Activated CD4-positive, alpha-beta T cell treated with anti-CD3 and anti-CD28 coated beads for 48 hours (primary cell): Measurements from ENCODE around the gene CLASP1.
"Not testable (repeated sequence)": the region's sequence is repeated elsewhere in the genome, so short reads cannot be mapped to it uniquely, and the experiment has no call there.

Source experiments
- DNase-seq: peaks from one replicate; pipeline ENCODE4 v3.0.0-alpha.2; 2020

The CLASP1 gene

DNA sequence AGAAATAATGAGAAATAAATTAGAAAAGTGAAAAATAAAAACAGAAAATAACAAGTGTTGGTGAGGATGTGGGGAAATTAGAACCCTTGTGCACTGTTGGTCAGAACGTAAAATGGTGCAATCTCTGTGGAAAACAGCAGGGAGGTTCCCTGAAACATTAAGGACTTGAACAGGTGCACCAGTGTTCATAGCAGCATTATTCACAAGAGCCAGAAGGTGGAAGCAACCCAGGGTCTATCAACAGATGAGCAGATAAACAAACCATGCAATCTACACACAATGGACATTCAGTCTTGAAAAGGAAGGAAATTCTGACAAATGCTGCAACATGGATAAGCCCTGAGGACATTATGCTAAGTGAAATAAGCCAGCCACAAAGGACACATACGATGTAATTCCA lies 306.1 kb downstream of the CLASP1 start:
- no peak for DNase-seq

DNA sequence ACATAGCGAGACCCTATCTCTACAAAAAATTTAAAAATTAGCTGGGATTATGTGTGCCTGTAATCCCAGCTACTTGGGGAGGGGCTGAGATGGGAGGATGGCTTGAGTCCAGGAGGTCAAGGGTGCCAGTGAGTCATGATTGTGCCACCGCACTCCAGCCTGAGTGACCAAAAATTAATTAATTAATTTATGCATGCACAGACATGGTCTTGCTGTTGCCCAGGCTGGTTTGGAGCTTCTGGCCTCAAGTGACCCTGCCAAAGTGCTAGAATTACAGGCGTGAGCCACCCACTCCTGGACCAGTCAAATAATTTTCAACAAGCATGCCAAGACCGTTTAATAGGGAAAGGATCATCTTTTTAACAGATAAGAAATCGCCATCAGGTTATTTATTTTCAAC lies 306.5 kb downstream of the CLASP1 start:
- no peak for DNase-seq

GRCh38 chr2:121340926-121341325 lies 308.3 kb downstream of the CLASP1 start:
- no peak for DNase-seq

- no peak for DNase-seq
Observed at GRCh38 chr2:121338281-121338680, 311.0 kb downstream of the CLASP1 start.

DNA sequence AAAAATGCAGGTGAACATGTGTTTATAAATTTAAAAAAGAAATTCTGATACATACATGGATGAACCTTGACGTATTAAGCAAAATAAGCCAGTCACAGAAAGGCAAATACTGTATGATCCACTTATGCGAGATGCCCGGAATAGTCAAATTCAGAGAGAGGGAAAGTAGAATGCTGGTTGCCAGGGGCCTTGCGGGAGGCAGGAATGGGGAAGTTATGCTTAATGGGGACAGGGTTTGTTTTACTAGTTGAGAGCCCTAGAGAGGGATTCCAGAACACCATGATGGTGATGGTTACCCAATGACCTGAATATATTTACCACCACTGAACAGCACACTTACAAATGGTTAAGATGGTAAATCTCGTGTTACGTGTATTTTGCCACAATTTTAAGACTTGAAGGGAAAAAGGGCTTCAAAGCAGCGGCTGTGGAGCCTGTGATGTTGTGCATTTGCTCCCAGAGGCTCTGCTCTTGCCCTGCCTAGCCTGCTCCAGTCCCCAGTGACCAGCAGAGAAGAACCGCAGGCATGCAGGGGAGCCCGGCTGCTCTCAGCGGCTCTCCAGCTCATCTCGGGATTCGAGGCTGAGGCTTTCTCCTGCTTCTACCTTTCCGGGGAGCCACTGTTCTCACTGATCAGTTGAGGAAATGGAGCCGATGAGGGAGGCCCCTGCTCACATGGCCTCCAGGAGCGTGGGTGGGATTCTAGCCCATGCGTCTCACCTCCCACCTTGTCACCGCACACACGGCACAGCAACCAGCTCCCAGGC lies 312.6 kb downstream of the CLASP1 start:
- DNase-seq, result no peak

- DNase-seq, result no peak
Observed at GRCh38 chr2:121335294-121336290, 313.7 kb downstream of the CLASP1 start.

- DNase-seq, result no peak
Observed at GRCh38 chr2:121334581-121335293, 314.5 kb downstream of the CLASP1 start.

DNA sequence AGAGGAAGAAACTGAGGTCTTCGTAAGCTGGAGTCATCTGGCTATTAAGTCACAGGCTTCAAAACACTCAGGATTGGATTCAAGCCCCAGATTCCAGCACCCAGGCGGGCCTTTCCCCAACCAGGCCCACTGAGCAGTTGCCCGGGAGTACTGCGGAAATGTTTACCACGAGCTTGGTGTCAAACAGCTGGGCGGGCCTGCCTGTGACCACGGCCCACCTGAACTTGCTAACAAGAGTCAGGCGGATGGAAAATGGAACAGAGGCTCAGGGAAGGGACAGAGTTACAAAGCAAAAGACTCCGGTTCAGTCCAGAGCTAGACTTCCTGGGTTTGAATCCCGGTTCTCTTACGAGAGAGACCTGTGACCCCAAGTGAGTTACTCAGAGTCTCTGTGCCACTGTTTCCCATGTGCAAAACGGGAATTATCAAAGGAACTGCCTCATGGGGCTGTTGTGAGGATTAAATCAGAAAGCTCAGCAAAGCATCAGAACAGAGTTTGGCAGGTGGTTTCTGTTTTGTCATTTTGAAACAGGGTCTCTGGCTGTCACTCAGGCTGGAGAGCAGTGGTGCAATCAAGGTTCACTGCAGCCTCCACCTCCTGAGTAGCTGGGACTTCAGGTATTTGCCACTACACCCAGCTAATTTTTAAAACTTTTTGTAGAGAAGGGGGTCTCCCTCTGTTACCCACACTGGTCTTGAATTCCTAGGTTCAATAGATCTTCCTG lies 315.3 kb downstream of the CLASP1 start:
- no peak for DNase-seq

DNA sequence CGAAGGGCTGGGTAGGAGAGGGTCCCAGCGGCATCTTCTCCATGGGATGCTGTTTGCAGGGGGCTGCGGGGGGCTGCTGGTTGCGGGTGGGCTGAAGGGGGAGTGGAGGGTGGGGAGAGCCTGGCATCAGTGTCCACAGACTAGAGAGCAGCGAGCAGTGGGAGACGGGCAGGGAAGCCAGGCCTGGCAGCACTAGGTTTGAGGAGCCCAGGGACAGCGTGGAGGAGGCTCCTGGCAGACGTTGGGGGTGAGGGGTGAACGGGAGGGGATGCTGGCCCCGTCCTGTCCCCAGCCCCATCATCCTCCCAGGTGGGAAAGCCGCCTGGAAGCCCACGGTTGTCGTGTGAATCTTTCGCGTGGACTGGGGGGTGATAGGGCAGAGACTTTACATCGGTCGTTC lies 316.0 kb downstream of the CLASP1 start:
- no peak for DNase-seq

GRCh38 chr2:121331324-121331723 lies 317.9 kb downstream of the CLASP1 start:
- DNase-seq, result not testable (repeated sequence)

DNA sequence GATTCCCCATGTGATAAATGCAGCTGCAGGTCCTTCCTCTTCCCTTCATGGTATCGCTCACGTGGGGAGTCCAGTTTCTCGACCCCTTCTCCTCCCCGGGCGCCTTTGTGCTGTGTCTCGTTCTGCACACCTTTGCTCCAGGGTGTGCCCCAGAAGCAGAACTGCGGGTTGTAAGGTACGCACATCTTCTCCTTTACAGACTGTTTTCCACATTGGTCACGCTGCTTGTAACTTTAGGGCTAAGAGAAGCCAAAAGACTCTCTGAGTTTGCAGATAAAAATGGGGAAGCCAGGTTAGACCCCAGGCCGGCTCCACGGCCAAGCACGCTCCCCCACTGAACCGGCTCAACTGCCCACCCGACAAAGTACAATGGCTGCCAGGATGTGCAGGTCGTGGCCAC lies 318.3 kb downstream of the CLASP1 start:
- DNase-seq, result no peak

DNA sequence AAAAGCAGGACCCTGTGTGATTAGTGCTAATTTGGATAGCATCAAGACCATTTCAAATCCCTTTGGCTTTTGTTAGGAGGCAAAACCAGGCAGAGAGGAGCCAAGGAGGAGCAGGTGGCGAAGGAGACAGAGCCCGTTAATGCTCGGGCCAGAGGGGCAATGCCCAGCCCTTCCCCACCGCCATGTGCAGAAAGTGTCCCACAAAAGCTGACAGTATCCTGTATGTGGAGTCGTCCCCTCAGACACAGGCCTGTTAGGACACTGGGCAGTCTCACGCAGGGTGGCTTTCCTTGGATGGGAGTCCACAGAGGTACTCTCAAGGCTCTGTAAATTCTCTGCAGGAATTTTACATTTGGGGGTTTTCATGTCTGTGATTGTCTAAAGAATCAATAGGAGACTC lies 319.5 kb downstream of the CLASP1 start:
- no peak for DNase-seq

GRCh38 chr2:121326628-121327027 lies 322.6 kb downstream of the CLASP1 start:
- DNase-seq, result no peak

DNA sequence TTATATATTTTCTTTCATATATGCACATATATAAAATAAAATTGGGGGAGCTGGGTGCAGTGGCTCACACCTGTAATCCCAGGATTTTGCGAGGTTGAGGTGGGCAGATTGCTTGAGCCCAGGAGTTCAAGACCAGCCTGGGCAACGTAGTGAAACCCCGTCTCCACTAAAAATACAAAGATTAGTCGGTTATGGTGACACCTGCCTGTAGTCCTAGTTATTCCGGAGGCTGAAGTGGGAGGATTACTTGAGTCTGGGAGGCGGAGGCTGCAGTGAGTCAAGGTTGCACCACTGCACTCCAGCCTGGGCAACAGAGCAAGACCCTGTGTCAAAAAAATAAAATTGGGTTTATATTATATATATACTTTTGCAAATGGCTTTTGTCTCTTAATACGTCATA lies 324.7 kb downstream of the CLASP1 start:
- no peak for DNase-seq

DNA sequence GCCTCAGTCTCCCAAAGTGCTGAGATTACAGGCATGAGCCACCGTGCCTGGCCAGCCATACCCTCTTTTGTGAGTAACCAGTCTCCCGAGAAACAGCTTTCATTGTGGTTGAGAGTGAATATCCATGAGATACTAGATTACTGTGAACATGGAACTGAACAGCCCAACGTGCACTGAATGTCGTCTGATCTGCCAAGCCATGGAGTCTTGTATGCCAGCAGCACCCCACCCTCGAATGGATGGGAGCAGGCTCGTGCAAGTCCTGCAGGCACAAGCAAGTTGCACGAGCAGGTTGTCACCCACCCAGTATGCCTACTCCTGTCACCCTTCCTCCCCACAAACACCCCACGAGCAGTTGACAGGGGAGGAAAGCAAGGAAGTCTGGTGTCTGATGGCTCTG lies 327.8 kb downstream of the CLASP1 start:
- no peak for DNase-seq

- no peak for DNase-seq
Observed at GRCh38 chr2:121319941-121320340, 329.3 kb downstream of the CLASP1 start.

GRCh38 chr2:121316986-121317385 lies 332.3 kb downstream of the CLASP1 start:
- DNase-seq, result no peak

DNA sequence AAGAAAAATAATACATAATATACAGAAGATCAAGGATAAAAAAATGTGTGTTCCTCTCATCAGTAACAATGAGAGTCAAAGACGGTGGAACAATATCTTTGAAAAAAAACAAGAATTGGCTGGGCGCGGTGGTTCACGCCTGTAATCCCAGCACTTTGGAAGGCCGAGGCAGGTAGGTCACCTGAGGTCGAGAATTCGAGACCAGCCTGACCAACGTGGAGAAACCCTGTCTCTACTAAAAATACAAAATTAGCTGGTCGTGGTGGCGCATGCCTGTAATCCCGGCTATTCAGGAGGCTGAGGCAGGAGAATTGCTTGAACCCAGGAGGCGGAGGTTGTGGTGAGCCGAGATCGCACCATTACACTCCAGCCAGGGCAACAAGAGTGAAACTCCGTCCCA lies 335.6 kb downstream of the CLASP1 start:
- not testable (repeated sequence) for DNase-seq

- no peak for DNase-seq
Observed at GRCh38 chr2:121309801-121310200, 339.5 kb downstream of the CLASP1 start.

GRCh38 chr2:121309323-121309722 lies 339.9 kb downstream of the CLASP1 start:
- DNase-seq, result no peak

DNA sequence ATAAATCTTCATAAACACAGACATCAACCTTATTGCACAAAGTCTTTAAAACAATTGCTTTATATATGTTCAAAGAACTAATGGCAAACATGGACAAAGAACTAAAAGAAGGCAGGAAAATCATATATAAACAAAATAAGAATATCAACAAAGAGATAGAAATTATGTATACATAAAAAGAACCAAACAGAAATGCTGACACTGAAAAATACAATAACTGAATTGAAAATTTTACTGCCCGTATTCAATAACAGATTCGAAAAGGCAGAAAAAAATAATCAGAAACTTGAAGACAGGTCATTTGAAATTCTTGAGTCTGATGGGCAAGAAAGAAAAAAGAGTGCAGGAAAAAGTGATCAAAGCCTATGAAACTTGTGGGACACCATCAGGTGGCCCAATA lies 342.2 kb downstream of the CLASP1 start:
- no peak for DNase-seq

GRCh38 chr2:121304941-121305340 lies 344.3 kb downstream of the CLASP1 start:
- no peak for DNase-seq
